ENCODE results near the gene ACR.

The ACR gene

DNA sequence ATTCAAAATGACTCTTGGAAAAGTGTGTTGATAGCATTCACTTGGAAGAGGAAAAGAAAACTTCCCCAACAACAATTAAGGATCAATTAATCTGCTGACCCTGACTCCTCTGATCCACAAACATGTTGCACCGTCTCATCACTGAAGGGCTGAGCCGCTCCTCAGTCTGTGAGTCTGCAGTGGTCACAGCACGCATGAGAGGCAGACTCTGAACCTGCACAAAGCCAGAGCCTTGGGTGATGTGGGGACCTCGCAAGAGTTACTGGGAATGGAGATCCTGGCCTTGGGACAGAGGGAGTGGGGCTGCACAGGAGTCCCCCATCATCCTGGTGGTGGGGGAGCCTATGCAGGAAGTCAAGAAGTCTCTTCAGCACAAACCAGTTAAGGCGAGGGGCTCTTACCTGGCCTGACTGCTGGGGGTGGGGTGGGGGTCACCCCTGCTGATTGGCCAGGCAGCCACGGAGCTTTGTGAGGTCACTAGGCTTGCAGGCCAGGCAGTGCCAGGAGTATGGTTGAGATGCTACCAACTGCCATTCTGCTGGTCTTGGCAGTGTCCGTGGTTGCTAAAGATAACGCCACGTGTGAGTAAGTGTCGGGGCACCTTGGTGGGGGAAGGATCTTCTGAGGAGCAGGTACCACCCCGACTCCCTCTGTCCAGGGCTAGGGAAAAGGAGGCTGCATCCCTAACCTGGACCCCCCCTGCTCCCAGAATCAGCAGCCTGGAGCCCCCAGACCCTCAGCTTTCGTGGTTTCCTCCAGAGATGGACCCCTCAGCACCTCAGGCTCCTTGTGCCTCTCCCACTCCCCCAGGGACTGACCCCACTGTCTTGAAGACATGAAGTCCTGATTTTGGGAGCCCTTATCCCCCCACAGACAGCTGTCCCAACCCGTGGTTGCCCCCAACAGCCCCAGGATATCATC is at the start of gene ACR:
Gene ACR (plus strand): TSS at position 477 of the 921 bp plus-strand sequence. CDS start 32 bp downstream, at position 509.
- peak; percentile 13 for DNase-seq

DNA sequence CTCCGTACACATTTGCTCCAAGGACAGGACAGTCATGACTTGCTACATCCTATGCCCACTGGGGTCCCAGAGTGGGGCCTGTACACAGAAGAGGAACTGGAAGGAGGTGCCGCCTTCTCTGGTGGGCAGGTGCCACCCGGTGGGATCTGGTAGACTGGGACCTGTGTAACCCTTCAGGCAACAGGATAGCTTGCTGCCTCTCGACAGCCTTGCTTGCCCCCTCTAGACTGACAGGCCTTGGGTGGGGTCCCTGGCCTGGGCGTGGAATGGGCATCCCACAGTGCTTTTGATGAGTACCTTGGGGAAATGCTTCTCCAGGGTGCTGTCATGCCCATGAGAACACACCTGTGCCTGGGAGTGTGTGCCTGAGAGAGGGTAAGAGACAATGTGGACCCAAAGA is 49.6 kb upstream of the ACR start:
- DNase-seq: no peak

DNA sequence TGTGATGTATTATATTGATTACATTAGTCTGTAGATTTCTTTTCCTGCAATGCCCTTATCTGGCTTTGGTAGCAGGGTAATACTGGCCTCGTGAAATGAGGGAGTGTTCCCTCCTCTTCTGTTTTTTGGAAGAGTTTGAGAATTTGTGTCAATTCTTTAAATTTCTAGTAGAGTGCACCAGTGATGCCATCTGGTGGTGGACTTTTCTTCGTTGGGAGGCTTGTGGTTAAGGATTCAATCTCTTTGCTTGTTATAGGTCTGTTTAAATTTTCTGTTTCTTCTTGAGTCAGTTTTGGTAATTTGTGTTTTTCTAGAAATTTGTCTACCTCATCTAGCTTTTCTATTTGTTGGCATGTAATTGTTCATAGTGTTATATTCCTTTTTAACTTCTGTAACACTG is 46.5 kb upstream of the ACR start:
- DNase-seq: peak; percentile 13

DNA sequence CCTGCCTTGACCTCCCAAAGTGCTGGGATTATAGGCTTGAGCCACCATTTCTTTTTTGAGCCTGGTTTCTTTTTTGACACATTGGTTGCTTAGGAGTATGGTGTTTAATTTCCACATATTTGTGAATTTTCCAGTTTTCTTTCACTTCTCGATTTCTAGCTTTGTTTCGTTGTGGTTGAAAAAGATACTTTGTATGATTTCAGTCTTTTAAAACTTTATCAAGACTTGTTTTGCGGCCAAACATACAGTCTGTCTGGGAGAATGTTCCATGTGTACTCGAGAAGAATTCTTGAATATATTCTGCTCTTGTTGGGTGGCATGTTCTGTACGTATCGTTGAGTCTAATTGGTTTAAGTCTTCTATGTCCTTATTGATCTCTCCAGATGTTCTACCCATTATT is 44.5 kb upstream of the ACR start:
- DNase-seq: no peak

DNA sequence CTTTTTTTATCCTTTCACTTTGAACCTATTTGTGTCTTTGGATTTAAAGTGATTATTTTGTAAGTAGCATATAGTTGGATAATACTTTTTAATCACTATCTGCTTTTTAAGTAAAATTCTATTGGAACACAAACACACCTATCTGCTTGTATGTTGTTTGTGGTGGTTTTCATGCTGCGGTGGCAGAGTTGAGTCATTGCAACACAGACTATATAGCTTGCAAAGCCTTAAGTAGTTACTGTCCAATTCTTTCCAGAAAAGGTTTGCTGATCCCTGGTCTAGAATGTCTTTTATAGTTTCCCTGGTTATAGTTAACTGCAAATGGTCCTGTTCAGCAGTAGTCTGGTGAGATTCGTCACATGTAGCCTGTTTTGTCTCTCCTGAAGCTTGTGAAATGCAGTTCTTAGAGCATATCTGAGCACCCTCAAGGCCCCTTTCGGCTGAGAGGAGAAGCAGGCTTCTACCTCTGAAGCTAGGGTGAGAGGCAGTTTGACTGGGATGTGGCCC is 43.9 kb upstream of the ACR start:
- DNase-seq: no peak

DNA sequence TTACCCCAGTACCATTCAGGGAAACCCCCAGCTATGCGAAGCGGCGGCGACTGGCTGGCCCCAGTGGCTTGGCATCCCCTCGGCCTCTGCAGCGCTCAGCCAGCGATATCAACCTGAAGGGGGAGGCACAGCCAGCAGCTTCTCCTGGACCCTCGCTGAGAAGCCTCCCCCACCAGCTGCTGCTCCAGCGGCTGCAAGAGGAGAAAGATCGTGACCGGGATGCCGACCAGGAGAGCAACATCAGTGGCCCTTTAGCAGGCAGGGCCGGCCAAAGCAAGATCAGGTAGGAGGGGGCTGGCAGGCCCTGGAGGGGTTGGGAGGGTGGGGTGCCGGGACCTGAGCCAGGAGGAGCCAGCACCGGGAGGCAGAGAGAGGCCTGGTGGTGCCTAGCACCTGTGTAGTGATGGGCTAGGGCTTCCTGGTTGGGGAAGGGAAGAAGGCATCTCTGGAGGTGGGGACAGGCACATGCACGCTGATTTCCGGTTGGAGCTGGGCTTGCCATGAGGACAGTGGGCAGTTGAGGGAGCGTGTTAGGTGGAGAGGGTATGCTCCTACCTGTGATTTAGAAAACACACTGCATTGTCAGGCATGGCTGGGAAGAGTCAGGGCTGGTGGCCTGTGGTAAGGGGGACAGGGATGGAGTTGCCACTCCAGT is 43.1 kb upstream of the ACR start:
- DNase-seq: peak; percentile 15

DNA sequence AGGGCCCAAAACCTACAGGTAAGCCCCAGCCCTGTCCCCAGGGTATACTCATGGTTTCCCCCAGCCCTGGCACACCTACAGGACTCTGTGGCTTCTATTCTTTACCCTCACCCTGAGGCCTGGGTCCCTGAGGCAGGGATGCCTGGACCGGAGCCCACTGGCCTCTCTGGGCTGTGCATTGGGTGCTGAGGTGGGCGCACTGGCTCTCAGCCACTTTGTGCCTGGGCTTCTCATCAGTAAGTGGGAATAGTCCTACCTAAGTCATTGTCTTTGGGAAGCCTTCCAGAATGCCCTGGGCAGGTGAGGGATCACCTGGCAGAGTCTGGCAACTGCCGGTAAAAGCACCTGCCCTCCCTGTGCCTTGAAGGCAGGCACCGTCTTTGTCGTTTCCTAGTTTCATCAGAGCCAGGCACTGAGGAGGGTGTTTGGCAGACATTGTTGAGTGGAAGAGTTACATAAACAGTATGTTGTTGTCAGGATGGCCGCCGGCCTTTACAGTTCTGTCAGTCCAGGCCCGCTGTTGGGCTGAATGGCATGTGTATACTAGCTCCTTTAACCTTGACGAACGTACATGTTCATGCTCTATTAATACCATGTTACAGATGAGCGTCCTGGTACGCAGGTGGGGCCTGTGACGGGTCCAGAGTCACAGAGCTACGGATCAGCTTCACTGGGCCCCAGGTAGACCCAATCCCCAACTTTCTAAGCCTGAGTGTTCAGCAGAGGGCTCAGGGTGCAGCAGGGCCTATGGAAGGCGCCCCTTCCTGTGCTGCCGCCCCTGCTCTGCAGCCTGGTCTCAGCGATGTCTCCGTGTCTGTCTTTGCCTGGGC is 42.4 kb upstream of the ACR start:
- DNase-seq: peak; percentile 13

DNA sequence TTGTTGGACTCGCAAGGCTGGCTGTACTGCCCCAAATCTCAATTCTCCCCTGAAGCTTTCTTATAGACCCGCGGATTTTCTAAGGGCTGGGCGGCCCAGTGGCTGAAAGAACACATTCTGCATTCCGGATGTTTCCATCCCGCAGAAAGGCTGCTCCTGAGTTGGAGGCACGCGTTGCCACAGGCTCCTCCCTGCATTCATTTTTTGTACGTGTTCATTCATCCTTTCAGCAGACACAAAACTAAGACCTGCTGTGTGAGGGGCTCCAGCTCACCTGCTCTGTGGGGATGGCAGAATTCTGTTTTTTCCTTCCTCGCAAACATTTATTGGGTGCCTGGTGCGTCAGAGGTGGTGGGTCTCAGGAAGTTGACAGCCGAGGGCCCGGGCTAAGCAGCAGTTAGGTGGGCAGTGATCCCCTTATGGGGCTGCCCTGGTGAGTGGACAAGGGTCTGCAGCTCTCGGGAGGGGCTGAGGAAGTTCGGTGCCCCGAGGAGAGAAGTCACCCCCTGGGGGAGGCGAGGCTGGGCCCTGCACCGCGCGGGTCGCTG is 41.7 kb upstream of the ACR start:
- no peak for DNase-seq

DNA sequence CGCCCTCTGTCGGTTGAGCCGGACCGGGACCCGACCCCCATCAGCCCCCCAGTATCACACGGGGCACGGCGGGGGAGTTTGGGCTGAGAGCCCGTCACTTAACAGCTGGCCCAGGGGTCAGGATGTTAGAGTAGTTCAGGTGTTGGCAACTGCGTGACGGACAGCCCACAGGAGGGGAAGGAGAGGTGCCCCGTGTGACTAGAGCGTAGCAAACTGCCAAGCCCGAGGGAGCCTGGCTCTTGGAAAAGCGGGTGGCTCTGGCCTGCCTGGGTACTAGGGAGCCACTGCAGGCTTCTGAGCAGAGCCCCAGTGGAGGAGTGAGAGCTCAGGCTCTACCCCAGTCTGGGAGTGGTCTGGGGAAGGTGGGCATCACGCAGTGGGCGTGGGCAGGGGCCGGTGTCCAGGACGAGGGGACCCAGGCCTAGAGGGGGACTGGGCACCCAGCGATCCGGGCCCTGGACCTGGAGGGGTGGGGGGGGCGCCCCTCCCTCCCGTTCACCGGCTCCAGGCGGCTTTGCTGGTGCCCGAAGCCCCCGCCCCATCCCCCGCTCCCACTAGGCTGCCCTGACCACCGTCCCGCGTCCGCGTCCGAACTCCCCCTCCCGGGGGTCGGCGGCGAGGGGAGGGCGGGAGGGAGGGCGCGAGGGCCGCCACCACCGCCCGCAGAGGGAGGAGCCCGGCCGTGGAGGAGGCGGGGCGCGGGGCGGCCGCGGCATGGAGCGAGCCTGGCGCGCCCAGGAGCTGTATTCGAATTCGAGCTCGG is 41.0 kb upstream of the ACR start:
- peak; percentile 47 for DNase-seq

DNA sequence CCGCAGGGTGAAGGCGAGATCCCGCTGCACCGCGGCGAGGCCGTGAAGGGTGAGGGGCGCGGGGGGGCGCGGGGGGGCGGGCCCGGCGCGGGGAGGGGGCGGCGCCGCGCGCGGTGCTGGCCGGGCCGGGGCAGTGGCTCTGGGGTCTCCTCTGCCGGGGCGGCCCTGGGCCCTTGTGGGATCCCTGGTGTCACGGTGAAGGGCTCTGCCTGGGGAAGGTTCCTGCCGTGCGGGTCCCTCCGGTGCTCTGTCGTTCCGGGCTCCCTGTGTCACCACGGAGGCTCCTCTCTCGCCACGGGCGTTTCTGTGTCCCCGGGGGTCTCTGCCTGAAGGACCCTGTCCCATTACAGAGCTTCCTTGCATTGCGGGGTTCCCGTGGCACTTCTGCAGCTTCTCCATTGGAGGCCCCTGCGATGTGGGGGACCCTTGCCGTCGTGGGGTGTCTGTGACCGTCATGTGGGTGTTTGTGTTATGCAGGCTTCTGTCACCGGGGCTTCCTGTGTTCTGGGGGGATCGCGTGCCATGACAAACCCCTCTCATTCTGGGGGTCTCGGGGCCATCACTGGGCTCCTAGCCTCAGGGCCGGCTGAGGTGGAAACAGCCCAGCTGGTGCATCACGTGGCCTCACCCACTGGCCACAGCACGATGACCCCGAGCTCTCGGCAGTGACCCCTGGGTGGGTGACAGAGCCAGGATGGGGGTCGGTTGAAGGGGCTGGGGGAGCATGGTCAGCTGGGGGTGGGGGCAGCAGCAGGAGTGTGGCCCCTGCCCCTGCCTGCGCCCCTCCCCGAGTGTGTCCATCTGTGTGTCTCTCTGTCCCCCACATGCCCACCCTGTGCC is 40.1 kb upstream of the ACR start:
- peak; percentile 24 for DNase-seq

DNA sequence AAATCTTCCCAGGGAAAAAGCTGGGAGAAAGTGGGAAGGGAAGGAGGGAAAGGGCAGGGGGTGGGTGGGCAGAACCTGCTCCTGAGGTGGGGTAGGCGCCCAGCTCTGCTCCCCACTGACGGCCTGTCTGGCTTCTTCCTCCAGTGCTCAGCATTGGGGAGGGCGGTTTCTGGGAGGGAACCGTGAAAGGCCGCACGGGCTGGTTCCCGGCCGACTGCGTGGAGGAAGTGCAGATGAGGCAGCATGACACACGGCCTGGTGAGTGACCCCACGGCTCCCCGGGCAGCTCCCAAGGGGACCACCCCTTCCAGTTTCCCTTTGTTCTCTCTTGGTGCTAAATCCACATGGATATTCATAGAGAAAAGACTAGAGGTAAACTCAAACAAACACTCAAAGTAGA is 39.5 kb upstream of the ACR start:
- DNase-seq: peak; percentile 18

DNA sequence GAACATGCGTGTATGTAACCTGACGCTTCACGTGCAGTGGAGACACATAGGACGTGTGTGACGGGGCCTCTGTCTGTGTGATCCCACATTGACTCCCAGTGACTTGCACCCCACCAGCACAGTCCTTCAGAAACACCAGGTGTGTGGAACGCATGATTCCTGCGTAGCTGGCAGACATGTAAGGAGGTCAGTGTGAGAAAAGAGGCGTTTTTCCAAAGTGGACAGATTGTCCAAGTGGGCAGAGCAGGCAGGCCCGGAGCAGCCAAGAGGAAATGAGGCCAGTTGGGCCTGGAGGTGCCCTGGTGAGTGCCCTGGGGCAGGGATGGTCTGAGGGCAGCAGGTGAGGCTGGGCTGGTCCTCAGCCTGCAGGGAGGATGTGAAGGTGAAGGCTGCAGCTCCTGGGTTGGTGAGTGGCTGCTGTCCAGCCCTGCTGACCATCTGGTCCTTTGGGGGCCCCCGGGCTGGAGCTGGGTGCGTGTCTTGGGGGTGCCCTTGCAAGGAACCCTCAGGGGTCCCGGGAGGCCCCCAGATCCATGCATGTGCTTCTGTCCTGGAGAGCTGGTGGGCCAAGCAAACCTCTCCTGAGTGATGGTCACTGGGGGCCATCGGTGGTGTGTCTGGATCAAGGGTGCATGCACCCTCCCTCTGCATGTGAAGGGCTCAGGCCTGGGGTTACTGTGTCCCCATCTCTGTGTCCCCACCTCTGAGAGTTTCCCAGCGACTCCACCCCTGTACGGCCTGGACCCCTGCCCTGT is 38.8 kb upstream of the ACR start:
- peak; percentile 15 for DNase-seq

DNA sequence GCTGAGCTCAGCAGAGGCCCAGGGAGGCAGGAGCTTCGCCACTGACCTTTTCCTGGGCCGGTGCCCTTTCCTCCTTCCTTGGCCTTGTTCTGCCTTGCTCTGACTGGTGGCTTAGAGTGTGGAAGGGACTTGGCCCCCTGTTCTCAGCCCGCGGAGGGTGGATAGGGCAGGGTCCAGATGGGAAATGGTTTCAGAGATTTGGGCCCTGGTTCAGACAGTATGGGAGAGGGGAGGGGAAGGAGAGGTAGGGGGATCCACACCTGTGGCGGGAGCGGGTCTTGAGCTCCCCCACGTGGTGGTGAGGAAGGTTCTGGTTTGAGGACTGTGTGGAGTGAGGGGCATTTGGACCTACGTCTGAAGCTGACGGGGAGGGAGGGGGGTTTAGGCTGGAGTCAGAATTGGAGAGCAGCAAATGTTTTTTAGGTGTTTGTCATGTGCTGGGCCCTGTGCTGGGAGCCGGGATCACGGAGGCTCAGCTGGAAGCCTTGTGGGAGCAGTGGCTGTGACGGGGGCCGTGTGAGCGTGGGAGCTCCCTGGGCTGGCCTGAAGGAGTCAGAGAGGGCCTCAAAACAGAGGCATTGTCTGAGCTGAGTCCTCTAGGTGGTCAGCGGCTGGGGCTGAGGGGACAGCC is 38.1 kb upstream of the ACR start:
- peak; percentile 15 for DNase-seq

DNA sequence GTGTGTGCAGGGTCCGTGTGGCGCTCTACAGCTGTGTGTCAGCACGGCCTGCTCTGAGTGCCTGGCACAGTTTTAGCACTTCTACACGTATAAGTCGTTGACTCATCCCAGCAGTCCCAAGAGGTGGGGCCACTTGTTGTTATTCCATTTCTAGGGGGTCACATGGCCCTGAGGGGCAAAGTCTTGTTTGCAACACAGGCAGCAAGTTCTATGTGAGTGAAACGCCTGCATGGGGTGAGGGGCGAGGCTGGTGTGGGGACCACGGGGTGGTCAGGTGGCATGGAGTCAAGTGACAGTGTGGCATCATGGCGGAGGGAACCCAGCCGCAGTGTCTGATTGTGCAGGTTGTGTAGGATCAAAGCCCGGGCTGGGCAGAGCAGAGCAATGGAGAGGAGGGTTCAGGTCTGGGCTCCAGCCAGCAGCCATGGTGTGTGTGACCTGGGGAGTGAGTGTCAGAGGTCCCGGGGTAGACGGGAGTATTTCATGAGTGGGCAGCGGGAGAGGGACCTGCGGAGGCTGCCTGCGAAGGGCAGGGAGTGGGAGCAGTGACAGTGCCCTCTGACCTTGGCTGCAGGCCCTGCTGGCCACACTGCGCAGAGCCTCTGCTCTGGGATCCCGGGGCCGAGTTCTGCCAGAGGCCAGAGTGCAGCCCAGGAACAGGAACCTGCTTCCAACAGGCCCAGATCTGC is 37.5 kb upstream of the ACR start:
- peak; percentile 18 for DNase-seq

DNA sequence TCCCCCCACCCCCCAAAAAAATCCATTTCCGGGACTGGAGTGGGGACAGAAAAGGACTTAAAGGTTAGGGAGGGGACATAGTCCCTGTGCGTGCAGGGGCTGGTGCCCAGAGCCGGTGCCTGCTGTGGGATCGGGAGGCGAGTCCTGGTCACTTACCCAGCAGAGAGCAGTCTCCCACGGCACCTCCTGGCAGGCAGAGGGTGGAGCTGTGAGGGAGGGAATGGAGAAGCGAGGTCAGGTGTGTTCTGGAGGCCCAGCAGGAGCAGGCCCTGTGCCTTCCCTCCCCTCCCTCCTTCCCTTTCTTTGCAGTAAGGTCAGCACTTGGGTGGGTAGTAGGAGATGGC is 37.0 kb upstream of the ACR start:
- DNase-seq: peak; percentile 12

DNA sequence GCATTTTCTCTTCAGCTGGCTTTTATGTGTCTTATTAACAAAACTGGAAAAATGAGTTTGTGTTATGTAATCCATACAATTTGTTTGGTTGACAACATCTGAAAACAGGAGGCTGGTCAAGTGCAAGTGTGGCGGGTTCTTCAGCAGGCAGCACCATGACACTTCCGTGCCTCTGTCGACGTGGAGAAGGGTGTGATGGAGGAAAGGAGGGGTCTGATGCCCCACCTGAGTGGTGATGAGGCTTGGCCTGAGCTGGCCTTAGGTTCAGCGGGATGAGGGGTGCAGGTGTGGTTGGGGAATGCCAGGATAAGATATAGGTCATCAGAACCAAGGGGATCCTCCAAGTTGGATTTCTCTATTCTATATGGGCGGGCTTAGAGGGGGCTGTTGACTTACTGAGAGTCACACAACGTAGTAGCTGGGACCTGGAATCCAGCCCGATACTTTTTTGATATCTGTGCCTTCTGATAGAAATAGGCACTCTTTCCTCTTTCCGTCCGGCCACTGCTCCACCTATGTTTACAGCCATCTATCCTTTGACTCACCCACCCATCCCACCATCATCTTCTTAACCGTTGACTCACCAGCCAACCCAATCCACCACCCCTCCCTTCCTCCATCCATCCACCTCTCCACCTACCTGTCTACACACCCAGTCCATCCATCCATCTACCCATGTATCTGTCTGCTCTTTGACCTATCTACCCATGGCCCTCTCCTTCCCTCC is 36.4 kb upstream of the ACR start:
- peak; percentile 6 for DNase-seq

DNA sequence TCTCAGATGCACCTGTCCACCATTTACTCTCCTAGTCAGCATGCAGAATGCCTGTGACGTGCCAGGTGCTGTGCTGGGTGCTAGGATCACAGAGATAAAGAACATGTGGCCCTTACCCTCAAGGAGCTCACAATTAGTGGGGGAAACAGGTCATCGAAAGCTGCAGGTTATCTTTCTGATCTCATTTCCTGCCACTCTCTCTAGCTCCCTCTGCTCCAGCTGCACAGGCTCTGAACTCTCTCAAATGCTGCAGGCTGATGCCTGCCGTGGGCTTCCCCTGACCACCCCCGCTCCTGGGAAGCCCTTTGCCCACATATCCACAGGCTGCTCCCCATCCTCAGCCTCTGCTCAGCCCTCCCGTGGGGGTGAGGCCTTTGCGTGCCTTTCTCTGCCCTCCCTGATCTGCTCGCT is 35.7 kb upstream of the ACR start:
- no peak for DNase-seq

All from right hindlimb (tissue), 1 donor.